Sigmoid colon (tissue), 7 donors: ENCODE measurements around the gene SH3RF3. TPM values are rescaled to one million over a fixed set of nuclear protein-coding genes. Genes with fewer than 3 reads are reported as not detected.

Experiments
- DNase-seq: peaks from one replicate; pipeline ENCODE4 v3.0.0-alpha.2; 2019
- H3K27ac ChIP-seq, 4 donors: fragments of 200-600 bp; sonication (generic); one replicate each; pipeline ENCODE4 v1.5.1; 2016 to 2019; ENCODE audit warnings: mild to moderate bottlenecking in 1 of 4
- H3K27me3 ChIP-seq, 3 donors: fragments of 200-600 bp; sonication (generic); one replicate each; pipeline ENCODE4 v1.5.1; 2019; ENCODE audit warnings: mild to moderate bottlenecking in 1 of 3
- H3K36me3 ChIP-seq, 4 donors: fragments of 200-600 bp; sonication (generic); one replicate each; pipeline ENCODE4 v1.5.1; 2016 to 2019
- H3K4me1 ChIP-seq, 4 donors: fragments of 200-600 bp; sonication (generic); one replicate each; pipeline ENCODE4 v1.5.1; 2017 to 2019
- H3K4me3 ChIP-seq, 4 donors: fragments of 200-600 bp; sonication (generic); one replicate each; pipeline ENCODE4 v1.5.1; 2017 to 2019; ENCODE audit warnings: mild to moderate bottlenecking in 2 of 4, moderate library complexity in 1 of 4
- H3K9me3 ChIP-seq, 4 donors: fragments of 200-600 bp in 3 of 4; sonication (generic) in 3 of 4; one replicate each; pipeline versions ENCODE4 v1.5.1 to v1.6.1; 2013 to 2019
- EP300 ChIP-seq, 4 donors: sonication (generic); formaldehyde crosslinking; IDR thresholded peaks; one replicate each; pipeline ENCODE4 v1.6.1; 2017; ENCODE audit warnings: antibody characterized with exemption in 4 of 4
- POLR2A ChIP-seq, 2 donors: fragments of 450-650 bp; IDR thresholded peaks; one replicate each; pipeline ENCODE4 v1.6.1; 2016; ENCODE audit warnings: antibody characterized with exemption in 2 of 2, mild to moderate bottlenecking in 2 of 2, moderate library complexity in 2 of 2
- POLR2AphosphoS5 ChIP-seq, 4 donors: sonication (generic); formaldehyde crosslinking; IDR thresholded peaks; one replicate each; pipeline ENCODE4 v1.6.1; 2017; ENCODE audit warnings: antibody characterized with exemption in 4 of 4
- WGBS, 2 donors: extraction: QIAGEN DNeasy Blood & Tissue Kit; methylation state at CpG; one replicate each; pipeline ENCODE4 v1.1.7; 2013; 5-methylcytosine and 5-hydroxymethylcytosine counted together
- intact Hi-C: fragments of 100-400 bp; cut with DNase I; formaldehyde crosslinking; loops from one replicate; pipeline ENCODE4 v1.15.1; 2023
- polyA plus RNA-seq, 3 donors: library from polyadenylated mRNA; stranded (reverse); fragments of 200-250 nt; gene quantifications; one replicate each; pipeline ENCODE4 v1.2.3, GENCODE V29; 2013
- total RNA-seq, 4 donors: library from RNA; depleted of rRNA; stranded (reverse); fragments of >200 nt; gene quantifications; one replicate each; pipeline ENCODE4 v1.1.0, GENCODE V29; 2016
- TF ChIP-seq, protein P1 (sequence below), 4 experiments: fragments of 450-650 bp in 3 of 4; fragments of 200-600 bp in 1 of 4; IDR thresholded peaks; one replicate each; pipeline ENCODE4 v1.5.1; 2016 to 2019; ENCODE audit warnings: antibody characterized with exemption in 4 of 4, mild to moderate bottlenecking in 3 of 4, moderate library complexity in 2 of 4
- donor health status: healthy with polysubstance abuse.
- donor health status: Bipolar disorder and iron deficiency.
- donor health status: healthy.

Gene SH3RF3
- total and polyA plus RNA-seq, 7 donors = 0.69 to 10.0 (median 3.4) TPM

DNA sequence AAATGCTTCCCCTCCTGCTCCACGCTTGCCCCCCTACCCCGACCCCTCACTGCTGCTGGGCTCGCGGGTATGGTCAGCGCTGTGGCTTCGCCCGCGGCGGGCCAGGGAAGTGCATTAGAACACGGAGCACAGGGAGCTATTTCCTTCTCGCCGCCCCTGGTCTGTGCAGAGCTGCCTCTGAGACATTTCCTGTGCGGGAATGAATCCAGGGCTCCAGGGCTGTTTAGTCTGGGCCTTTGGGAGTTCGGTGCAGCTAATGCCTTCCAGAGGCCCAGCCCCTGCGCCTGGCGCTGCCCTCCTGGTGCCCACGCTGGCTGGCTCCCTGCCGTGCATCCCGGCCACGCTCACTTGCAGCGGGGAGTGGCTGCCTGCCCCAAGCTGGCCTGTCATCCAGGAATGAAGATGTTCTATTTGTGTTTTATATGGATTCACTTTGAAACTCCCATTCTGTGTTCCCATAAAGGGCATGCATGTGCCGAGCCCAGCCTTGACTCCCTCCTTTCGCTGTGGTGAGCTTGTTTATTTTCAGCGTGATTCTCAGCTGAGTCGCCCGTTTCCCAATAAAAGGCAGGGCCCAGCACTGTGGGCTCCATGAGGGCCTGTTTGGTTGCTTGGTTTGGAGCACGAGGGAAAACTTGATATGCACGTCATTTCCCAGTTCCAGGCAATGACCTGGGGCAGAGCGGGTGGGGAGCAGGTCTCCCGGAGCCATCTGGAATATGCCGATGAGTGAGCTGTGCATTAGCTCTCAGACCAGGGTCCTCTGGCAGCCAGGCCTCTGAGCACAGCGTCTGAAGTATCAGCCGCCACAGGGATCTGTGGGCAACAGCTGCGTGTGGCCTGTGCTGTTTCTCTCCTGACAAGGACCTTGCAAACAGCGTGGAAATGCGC, 42.7 kb downstream of the SH3RF3 start:
- Histone ChIP-seq H3K27ac (peak overlapping the region; percentile 83 to 92 (median 89)), H3K36me3 (no peaks in the 10 kb centered on the region), H3K27me3 (no peaks in the 10 kb centered on the region), H3K4me1 (peaks cover 0 to 74% (median 61%) of the 10 kb centered on the region in 4 donors), H3K9me3 (no peaks in the 10 kb centered on the region), H3K4me3 (peak overlapping the region in 2 of 4 donors; percentile 19 to 26)
- intact Hi-C loops = loop anchor here (2.0 to 10.0 kb wide), 6 partner anchors 43 to 523 kb away; partner anchors contain the start of genes SEPTIN10, SH3RF3 and SOWAHC
- peak in 1 of 2 donors; percentile 28 for TF ChIP-seq POLR2A (IDR thresholded peaks at IDR 0.05)
- TF ChIP-seq, protein P1, sequence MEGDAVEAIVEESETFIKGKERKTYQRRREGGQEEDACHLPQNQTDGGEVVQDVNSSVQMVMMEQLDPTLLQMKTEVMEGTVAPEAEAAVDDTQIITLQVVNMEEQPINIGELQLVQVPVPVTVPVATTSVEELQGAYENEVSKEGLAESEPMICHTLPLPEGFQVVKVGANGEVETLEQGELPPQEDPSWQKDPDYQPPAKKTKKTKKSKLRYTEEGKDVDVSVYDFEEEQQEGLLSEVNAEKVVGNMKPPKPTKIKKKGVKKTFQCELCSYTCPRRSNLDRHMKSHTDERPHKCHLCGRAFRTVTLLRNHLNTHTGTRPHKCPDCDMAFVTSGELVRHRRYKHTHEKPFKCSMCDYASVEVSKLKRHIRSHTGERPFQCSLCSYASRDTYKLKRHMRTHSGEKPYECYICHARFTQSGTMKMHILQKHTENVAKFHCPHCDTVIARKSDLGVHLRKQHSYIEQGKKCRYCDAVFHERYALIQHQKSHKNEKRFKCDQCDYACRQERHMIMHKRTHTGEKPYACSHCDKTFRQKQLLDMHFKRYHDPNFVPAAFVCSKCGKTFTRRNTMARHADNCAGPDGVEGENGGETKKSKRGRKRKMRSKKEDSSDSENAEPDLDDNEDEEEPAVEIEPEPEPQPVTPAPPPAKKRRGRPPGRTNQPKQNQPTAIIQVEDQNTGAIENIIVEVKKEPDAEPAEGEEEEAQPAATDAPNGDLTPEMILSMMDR (IDR thresholded peaks at IDR 0.05) = peak; percentile 29 to 72 (median 48)
- peak; percentile 63 to 95 (median 82) for TF ChIP-seq EP300 (IDR thresholded peaks at IDR 0.05)
- TF ChIP-seq POLR2AphosphoS5 (IDR thresholded peaks at IDR 0.05) = peak; percentile 61 to 91 (median 80)
- 69 to 77% methylated on average over 36 of the region's 36 CpGs for WGBS, 2 donors
- peak; percentile 93 for DNase-seq

DNA sequence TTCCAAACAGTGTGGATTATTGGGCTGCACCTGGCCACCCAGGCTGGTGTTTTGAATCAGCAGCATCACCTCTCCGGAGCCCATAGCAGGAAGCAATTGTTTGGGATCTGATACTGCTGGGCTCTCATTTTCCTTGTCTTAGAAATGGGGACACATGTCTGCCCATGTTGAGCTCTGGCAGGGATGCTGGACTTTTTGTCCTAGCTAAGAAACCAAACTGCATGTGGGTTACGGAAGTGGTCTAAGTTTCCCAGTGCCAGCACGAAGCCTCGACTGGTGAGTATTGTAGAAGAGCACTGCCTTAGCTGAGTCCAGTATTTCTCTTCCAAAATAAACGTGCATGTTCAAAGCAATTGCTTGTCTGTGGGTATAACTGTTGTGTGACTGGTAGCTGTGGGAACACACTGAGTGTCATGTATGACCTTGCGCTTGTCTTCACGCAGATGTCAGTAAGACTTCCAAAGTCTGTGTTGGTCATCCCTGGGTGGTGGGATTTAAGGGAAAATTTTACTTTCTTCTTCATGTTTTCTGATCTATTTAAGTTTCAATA, 43.6 kb downstream of the SH3RF3 start:
- Histone ChIP-seq H3K36me3 (no peaks in the 10 kb centered on the region), H3K27me3 (no peaks in the 10 kb centered on the region), H3K4me3 (no peak overlapping the region), H3K9me3 (no peaks in the 10 kb centered on the region), H3K4me1 (peaks cover 0 to 78% (median 60%) of the 10 kb centered on the region in 4 donors), H3K27ac (peak overlapping the region; percentile 83 to 92 (median 89))
- WGBS, 2 donors = 81 to 82% methylated on average over 7 of the region's 7 CpGs
- TF ChIP-seq POLR2AphosphoS5 (IDR thresholded peaks at IDR 0.05) (no peak), EP300 (IDR thresholded peaks at IDR 0.05) (no peak), POLR2A (IDR thresholded peaks at IDR 0.05) (no peak)
- TF ChIP-seq, protein P1 (IDR thresholded peaks at IDR 0.05) = no peak
- intact Hi-C loops = loop anchor here (5.0 to 10.0 kb wide), 3 partner anchors 340 to 522 kb away; partner anchors contain the start of genes SEPTIN10 and SOWAHC
- DNase-seq = no peak

DNA sequence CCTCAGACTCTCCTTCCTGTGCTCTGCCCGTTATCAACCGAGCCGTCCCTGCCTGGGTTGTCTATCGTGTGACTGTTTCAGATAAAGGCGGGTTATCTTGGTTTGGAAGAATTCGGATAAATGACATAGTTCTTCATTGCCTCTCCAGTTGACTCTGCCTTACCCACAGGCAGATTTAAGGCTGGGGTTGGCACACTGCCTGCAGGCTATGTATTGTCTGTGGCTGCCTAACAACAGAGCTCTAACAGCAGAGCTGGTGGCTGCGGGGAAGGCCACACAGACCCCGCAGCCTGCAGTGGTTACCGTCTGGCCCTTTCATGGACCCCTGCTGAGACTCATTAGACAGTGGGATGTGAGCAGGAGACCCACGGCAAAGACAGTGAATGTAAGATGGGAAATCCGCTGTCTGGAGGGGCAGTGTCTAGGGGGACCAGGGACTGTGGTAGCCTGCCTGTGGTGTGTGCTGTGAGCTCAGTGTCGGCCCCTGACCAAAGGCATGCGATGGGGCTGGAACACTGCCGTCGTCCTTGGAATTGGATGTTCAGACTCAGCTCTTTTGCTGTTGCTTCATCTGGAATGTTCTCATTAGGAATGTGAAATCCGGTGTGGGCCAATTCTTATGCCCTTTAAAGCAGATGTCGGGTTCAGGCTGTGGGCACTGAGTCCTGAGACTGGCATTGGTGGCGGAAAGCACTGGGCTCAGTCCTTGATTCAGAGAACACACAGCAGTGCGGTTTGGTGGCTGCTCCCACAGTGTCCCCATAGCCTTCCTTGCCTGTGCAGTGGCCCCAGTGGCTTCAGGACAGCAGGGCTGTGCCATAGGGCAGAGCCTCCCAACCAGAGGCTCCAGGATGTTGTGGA, 44.5 kb downstream of the SH3RF3 start:
- H3K27ac ChIP-seq = peak overlapping the region; percentile 83 to 92 (median 89)
- intact Hi-C loops = loop anchor here (5.0 to 10.0 kb wide), 3 partner anchors 339 to 521 kb away; partner anchors contain the start of genes SEPTIN10 and SOWAHC
- H3K4me3 ChIP-seq = no peak overlapping the region
- no peaks in the 10 kb centered on the region for H3K9me3 ChIP-seq
- TF ChIP-seq, protein P1 (IDR thresholded peaks at IDR 0.05) = no peak
- TF ChIP-seq POLR2A (IDR thresholded peaks at IDR 0.05) (no peak), EP300 (IDR thresholded peaks at IDR 0.05) (peak in 1 of 4 donors; percentile 76), POLR2AphosphoS5 (IDR thresholded peaks at IDR 0.05) (peak; percentile 39 to 82 (median 58))
- H3K27me3 ChIP-seq = no peaks in the 10 kb centered on the region
- peak; percentile 91 for DNase-seq
- 81 to 84% methylated on average over 19 of the region's 19 CpGs for WGBS, 2 donors
- H3K36me3 ChIP-seq = no peaks in the 10 kb centered on the region
- H3K4me1 ChIP-seq = peaks cover 0 to 85% (median 67%) of the 10 kb centered on the region in 4 donors

DNA sequence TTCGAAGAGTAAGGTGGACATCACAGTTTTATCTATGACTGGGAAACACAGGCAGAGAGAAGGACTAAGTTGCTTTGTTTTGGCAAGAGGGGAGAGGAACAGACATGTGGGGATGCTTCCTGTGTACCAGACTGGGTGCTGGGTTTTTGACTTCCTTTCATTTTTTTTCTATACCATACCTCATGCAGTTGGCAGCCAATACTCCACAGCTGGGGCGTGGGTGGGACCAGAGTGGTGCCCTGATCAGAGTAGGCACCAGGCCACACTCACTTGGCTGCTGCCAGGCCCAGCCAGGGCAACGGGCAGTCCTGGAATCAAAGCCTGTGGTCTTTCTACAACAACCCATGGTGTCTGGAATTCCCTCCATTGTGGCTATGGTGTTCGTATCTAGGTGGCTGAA, 45.2 kb downstream of the SH3RF3 start:
- WGBS, 2 donors = 74 to 83% methylated on average over 4 of the region's 4 CpGs
- Histone ChIP-seq H3K27me3 (no peaks in the 10 kb centered on the region), H3K27ac (peak overlapping the region; percentile 83 to 92 (median 89)), H3K4me3 (no peak overlapping the region), H3K36me3 (no peaks in the 10 kb centered on the region), H3K9me3 (no peaks in the 10 kb centered on the region), H3K4me1 (peaks cover 0 to 86% (median 69%) of the 10 kb centered on the region in 4 donors)
- no peak for DNase-seq
- intact Hi-C loops = loop anchor here (5.0 to 10.0 kb wide), 3 partner anchors 338 to 521 kb away; partner anchors contain the start of genes SEPTIN10 and SOWAHC
- no peak for TF ChIP-seq POLR2A (IDR thresholded peaks at IDR 0.05)
- TF ChIP-seq, protein P1 (IDR thresholded peaks at IDR 0.05) = no peak
- no peak for TF ChIP-seq POLR2AphosphoS5 (IDR thresholded peaks at IDR 0.05)
- TF ChIP-seq EP300 (IDR thresholded peaks at IDR 0.05) = no peak
